Gastrocnemius medialis (tissue), 4 donors: ENCODE data around the gene LDLRAD3. TPM values are rescaled to one million over a fixed set of nuclear protein-coding genes. Genes with fewer than 3 reads are reported as not detected.

Source experiments
- ATAC-seq, 2 donors: fragments of 150-250 bp; one replicate each; pipeline ENCODE4 v1.9.1; 2016
- DNase-seq, 2 donors: peaks; one replicate each; pipeline ENCODE4 v3.0.0-alpha.2; 2019
- H3K27ac ChIP-seq, 4 donors: fragments of 200-600 bp; sonication (generic); 1 replicate in 1 of 4; 2 replicates in 3 of 4; pipeline ENCODE4 v1.5.1; 2016 to 2018; ENCODE audit warnings: mild to moderate bottlenecking in 2 of 4, moderate library complexity in 1 of 4
- H3K27me3 ChIP-seq, 3 donors: fragments of 200-600 bp; sonication (generic) in 2 of 3; 1 replicate in 1 of 3; 2 replicates in 2 of 3; pipeline versions ENCODE4 v1.5.1 to v1.6.0; 2016 to 2019; ENCODE audit warnings: mild to moderate bottlenecking in 1 of 3, moderate library complexity in 1 of 3
- H3K36me3 ChIP-seq, 2 donors: fragments of 200-600 bp; sonication (generic) in 1 of 2; one replicate each; pipeline ENCODE4 v1.5.1; 2017 to 2018
- H3K4me1 ChIP-seq, 2 donors: fragments of 200-600 bp; sonication (generic) in 1 of 2; one replicate each; pipeline ENCODE4 v1.5.1; 2016 to 2017; ENCODE audit warnings: mild to moderate bottlenecking in 2 of 2
- H3K4me3 ChIP-seq, 4 donors: fragments of 200-600 bp; sonication (generic) in 3 of 4; 1 replicate in 1 of 4; 2 replicates in 3 of 4; pipeline ENCODE4 v1.5.1; 2016 to 2019; ENCODE audit warnings: mild to moderate bottlenecking in 2 of 4
- H3K9me3 ChIP-seq, 3 donors: fragments of 200-600 bp; sonication (generic) in 2 of 3; 1 replicate in 1 of 3; 2 replicates in 2 of 3; pipeline ENCODE4 v1.5.1; 2016 to 2019
- POLR2A ChIP-seq, 2 donors: fragments of 450-650 bp; IDR thresholded peaks; one replicate each; pipeline ENCODE4 v1.6.1; 2017; ENCODE audit warnings: antibody characterized with exemption in 2 of 2, mild to moderate bottlenecking in 2 of 2, moderate library complexity in 2 of 2
- in situ Hi-C, 4 donors: fragments of 200-750 bp; cut with MboI; loops; one replicate each; pipeline versions ENCODE4 v1.15.0 to v1.8.0; 2017; ENCODE audit warnings: low sequenced_read_pairs in 4 of 4
- intact Hi-C: fragments of 100-400 bp; cut with DNase I; formaldehyde crosslinking; loops from one replicate; pipeline ENCODE4 v1.15.1; 2023; ENCODE audit warnings: low total_unique reads
- total RNA-seq, 4 donors: library from RNA; depleted of rRNA; stranded (reverse); fragments of >200 nt; gene quantifications; one replicate each; pipeline versions ENCODE4 v1.1.0 to v1.2.3, GENCODE V29; 2016
- TF ChIP-seq, protein P1 (sequence below), 5 experiments: fragments of 450-650 bp in 3 of 5; fragments of 200-600 bp in 2 of 5; sonication (generic) in 2 of 5; IDR thresholded peaks in 4 of 5; conservative IDR thresholded peaks in 1 of 5; 1 replicate in 4 of 5; 2 replicates in 1 of 5; pipeline ENCODE4 v1.5.1; 2016 to 2019; ENCODE audit warnings: antibody characterized with exemption in 5 of 5, mild to moderate bottlenecking in 3 of 5, moderate library complexity in 3 of 5

LDLRAD3 gene
- total RNA-seq, 4 donors from 2014 or later, result 6.1 to 12.8 (median 11.8) TPM

GRCh38 chr11:35971841-35972422, 28.1 kb downstream of the LDLRAD3 start:
- no peaks in the 10 kb centered on the region for H3K27me3 ChIP-seq
- no peaks in the 10 kb centered on the region for H3K9me3 ChIP-seq
- no peaks in the 10 kb centered on the region for H3K36me3 ChIP-seq
- ATAC-seq (no peak), DNase-seq (no peak)
- H3K4me3 ChIP-seq, result no peak overlapping the region
- intact Hi-C loops, result no loop called here
- in situ Hi-C loops, result no loop called here
- no peak overlapping the region for H3K27ac ChIP-seq
- peaks cover 0 to 12% of the 10 kb centered on the region in 2 donors for H3K4me1 ChIP-seq
- TF ChIP-seq, protein P1, sequence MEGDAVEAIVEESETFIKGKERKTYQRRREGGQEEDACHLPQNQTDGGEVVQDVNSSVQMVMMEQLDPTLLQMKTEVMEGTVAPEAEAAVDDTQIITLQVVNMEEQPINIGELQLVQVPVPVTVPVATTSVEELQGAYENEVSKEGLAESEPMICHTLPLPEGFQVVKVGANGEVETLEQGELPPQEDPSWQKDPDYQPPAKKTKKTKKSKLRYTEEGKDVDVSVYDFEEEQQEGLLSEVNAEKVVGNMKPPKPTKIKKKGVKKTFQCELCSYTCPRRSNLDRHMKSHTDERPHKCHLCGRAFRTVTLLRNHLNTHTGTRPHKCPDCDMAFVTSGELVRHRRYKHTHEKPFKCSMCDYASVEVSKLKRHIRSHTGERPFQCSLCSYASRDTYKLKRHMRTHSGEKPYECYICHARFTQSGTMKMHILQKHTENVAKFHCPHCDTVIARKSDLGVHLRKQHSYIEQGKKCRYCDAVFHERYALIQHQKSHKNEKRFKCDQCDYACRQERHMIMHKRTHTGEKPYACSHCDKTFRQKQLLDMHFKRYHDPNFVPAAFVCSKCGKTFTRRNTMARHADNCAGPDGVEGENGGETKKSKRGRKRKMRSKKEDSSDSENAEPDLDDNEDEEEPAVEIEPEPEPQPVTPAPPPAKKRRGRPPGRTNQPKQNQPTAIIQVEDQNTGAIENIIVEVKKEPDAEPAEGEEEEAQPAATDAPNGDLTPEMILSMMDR (IDR thresholded peaks at IDR 0.05 in 4 of 5, conservative IDR thresholded peaks at IDR 0.05 in 1 of 5), result no peak
- TF ChIP-seq POLR2A (IDR thresholded peaks at IDR 0.05), result no peak

- Histone ChIP-seq H3K36me3 (no peaks in the 10 kb centered on the region), H3K27me3 (no peaks in the 10 kb centered on the region), H3K9me3 (no peaks in the 10 kb centered on the region), H3K27ac (peak overlapping the region in 2 of 4 donors; percentile 35 to 44), H3K4me1 (peaks cover under 1 to 12% of the 10 kb centered on the region in 2 donors), H3K4me3 (no peak overlapping the region)
- intact Hi-C loops, result no loop called here
- no peak for TF ChIP-seq POLR2A (IDR thresholded peaks at IDR 0.05)
- TF ChIP-seq, protein P1 (IDR thresholded peaks at IDR 0.05 in 4 of 5, conservative IDR thresholded peaks at IDR 0.05 in 1 of 5), result no peak
- DNase-seq (peak; percentile 21 to 41), ATAC-seq (peak; percentile 76 to 87)
- in situ Hi-C loops, result no loop called here
These were observed 31.2 kb downstream of the LDLRAD3 start for GRCh38 chr11:35974882-35975589.

GRCh38 chr11:35976434-35976833, 32.6 kb downstream of the LDLRAD3 start:
- ATAC-seq, result no peak
- in situ Hi-C loops, result no loop called here
- H3K4me3 ChIP-seq, result no peak overlapping the region
- DNase-seq, result no peak
- TF ChIP-seq, protein P1 (IDR thresholded peaks at IDR 0.05 in 4 of 5, conservative IDR thresholded peaks at IDR 0.05 in 1 of 5), result no peak
- no peak for TF ChIP-seq POLR2A (IDR thresholded peaks at IDR 0.05)
- no peaks in the 10 kb centered on the region for H3K27me3 ChIP-seq
- intact Hi-C loops, result no loop called here
- no peaks in the 10 kb centered on the region for H3K9me3 ChIP-seq
- peaks cover 9 to 13% of the 10 kb centered on the region in 2 donors for H3K4me1 ChIP-seq
- H3K36me3 ChIP-seq, result no peaks in the 10 kb centered on the region
- H3K27ac ChIP-seq, result no peak overlapping the region

DNA sequence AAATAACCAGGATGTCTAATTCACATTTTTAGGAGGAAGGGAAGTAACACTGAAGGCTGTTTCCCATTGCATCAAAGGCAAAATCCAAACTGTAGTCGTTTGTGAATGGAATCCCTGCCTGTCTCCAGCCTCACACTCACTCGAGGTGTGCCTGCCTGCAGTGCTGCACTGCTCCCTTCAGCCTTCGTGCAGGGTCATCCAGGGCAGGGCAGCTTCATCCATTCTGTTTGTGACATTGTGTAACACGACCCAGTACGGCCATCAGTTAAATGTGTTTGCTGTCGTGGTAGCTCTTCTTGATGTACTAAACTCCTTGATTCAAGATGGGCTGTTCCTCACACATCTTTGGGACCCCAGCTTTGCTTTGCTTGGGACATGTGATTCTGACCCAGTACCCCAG, 34.3 kb downstream of the LDLRAD3 start:
- ATAC-seq, result no peak

More for the DNA sequence above, 34.3 kb downstream of the LDLRAD3 start:
- Histone ChIP-seq H3K4me3 (no peak overlapping the region), H3K27ac (no peak overlapping the region), H3K9me3 (no peaks in the 10 kb centered on the region), H3K27me3 (no peaks in the 10 kb centered on the region), H3K4me1 (peaks cover 14 to 23% of the 10 kb centered on the region in 2 donors), H3K36me3 (no peaks in the 10 kb centered on the region)
- in situ Hi-C loops (no loop called here), intact Hi-C loops (no loop called here)
- DNase-seq, result no peak
- TF ChIP-seq POLR2A (IDR thresholded peaks at IDR 0.05), result no peak
- TF ChIP-seq, protein P1 (IDR thresholded peaks at IDR 0.05 in 4 of 5, conservative IDR thresholded peaks at IDR 0.05 in 1 of 5), result no peak
